Activated CD8-positive, alpha-beta T cell treated with anti-CD3 and anti-CD28 coated beads, Interleukin-2, amount 10 ng/mL, durations not matched to agents 7 days and 5 days (primary cell): ENCODE results near the gene DAB2IP. TPM values are rescaled to one million over a fixed set of nuclear protein-coding genes. Genes with fewer than 3 reads are reported as not detected.

Source experiments
- ATAC-seq: fragments of 150-1000 bp; cut with Tn5 transposase; one replicate; pipeline ENCODE4 v1.10.0; 2021; ENCODE audit warnings: moderate library complexity
- CTCF ChIA-PET: fragments of 350-600 bp; sonication (Branson Sonifier 250); formaldehyde crosslinking; loops from one replicate; lab custom pipeline; 2021; ENCODE audit warnings: antibody characterized with exemption; lab: Charles Lee
- POLR2A ChIA-PET: fragments of 350-600 bp; sonication (Branson Sonifier 250); formaldehyde crosslinking; loops from one replicate; lab custom pipeline; 2021; ENCODE audit warnings: antibody characterized with exemption; lab: Charles Lee
- DNase-seq: peaks from one replicate; pipeline ENCODE4 v3.0.0-alpha.2; 2020
- H3K27ac Mint-ChIP-seq: one replicate; pipeline ENCODE4 v1.8.0; 2021; ENCODE audit warnings: mild to moderate bottlenecking, mixed read lengths
- H3K27me3 Mint-ChIP-seq: one replicate; pipeline ENCODE4 v1.8.0; 2021; ENCODE audit warnings: low read depth, mixed read lengths
- H3K36me3 Mint-ChIP-seq: one replicate; pipeline ENCODE4 v1.8.0; 2021; ENCODE audit warnings: low read depth, mixed read lengths
- H3K4me1 Mint-ChIP-seq: one replicate; pipeline ENCODE4 v1.8.0; 2021; ENCODE audit warnings: low read depth, mixed read lengths
- H3K4me3 Mint-ChIP-seq: one replicate; pipeline ENCODE4 v1.8.0; 2021; ENCODE audit warnings: mild to moderate bottlenecking, mixed read lengths
- H3K9me3 Mint-ChIP-seq: one replicate; pipeline ENCODE4 v1.8.0; 2022; ENCODE audit warnings: mixed read lengths; ENCODE audit not compliant: insufficient read depth
- total RNA-seq, 2 experiments: library from RNA; stranded (reverse); gene quantifications; one replicate each; pipeline ENCODE4 v1.2.3, GENCODE V29; 2021

Gene DAB2IP
- total RNA-seq, 2 experiments from 2014 or later, result 0.08 to 0.13 TPM

DNA sequence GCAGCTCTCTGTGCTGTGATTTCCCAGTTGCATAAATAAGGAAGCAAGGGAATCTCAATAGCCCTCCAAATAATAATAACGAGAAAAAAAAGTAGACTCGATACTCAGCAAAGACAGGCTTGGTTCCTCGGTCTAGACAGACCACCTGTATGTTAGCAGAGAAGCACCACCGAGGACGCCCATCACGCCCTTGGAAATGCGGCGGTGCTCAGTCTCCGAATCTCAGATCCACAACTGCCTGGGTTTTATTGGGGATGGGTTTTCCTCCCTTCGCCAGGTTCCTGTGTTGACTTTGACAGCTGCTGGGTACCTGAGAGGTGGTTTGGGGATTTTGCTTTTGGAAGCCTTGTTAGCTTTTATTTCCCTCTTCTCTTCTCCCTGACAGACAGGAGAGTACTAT, 7.2 kb downstream of the DAB2IP start:
- Mint-ChIP-seq H3K27me3 (peaks cover 37% of the 10 kb centered on the region), H3K36me3 (no peaks in the 10 kb centered on the region), H3K9me3 (no peaks in the 10 kb centered on the region), H3K4me3 (no peak overlapping the region), H3K4me1 (no peaks in the 10 kb centered on the region), H3K27ac (no peak overlapping the region)
- DNase-seq (no peak), ATAC-seq (no peak)
- ChIA-PET CTCF (no interaction called here), POLR2A (no interaction called here)

DNA sequence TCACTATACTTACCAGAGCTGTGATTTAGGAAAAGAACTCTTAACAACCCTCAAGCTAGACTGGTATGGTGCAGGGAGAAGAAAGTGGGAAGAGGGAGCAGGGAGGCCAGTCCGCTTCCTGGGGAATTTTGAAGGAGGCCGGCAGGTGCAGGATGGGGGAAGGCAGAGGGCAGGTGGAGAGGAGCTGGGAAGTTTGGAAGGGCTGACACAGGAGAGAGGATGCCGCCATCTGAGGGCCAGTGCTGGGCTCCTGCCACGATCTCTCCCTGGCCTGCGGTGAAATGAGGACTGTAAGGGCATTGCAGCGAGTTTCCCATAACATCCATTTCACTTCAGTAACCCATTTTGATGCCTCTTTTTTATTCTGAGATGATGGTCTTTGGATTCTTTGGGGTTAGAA, 8.9 kb downstream of the DAB2IP start:
- Mint-ChIP-seq H3K4me1 (no peaks in the 10 kb centered on the region), H3K36me3 (no peaks in the 10 kb centered on the region), H3K9me3 (no peaks in the 10 kb centered on the region), H3K27me3 (peaks cover 25% of the 10 kb centered on the region), H3K27ac (no peak overlapping the region), H3K4me3 (no peak overlapping the region)
- POLR2A ChIA-PET, result interaction anchor here (0.6 kb wide), 1 partner anchor 524 kb away, joined by 3 read pairs; no protein-coding TSS in a partner anchor
- ATAC-seq (no peak), DNase-seq (no peak)
- CTCF ChIA-PET, result interaction anchor here (1.1 to 1.5 kb wide), 2 partner anchors 24 to 114 kb away, joined by 4 read pairs; no protein-coding TSS in a partner anchor

DNA sequence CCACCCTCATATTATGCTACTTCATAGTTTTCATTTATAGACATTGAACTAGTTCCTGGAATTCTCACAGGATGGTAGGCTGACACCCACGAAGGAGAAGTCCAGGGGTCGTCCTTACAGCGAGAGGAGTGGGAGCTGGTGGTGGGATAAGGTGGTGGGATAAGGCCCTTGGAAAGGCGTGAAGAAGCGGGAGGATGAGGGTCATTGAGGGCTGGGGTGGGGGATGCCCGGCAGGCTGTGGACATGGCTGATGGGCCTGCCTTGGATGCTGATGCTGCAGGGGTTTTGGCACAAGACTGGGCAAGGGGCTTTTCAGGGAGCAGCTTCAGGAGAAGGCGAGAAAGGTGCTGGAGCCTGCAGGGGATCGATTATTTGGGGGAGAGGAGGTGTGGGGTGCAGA, 9.4 kb downstream of the DAB2IP start:
- Mint-ChIP-seq H3K4me1 (no peaks in the 10 kb centered on the region), H3K27me3 (peaks cover 26% of the 10 kb centered on the region), H3K4me3 (no peak overlapping the region), H3K36me3 (no peaks in the 10 kb centered on the region), H3K9me3 (no peaks in the 10 kb centered on the region), H3K27ac (no peak overlapping the region)
- ChIA-PET POLR2A (no interaction called here), CTCF (interaction anchor here (1.4 to 1.5 kb wide), 2 partner anchors 20 to 24 kb away, joined by 3 to 4 read pairs; no protein-coding TSS in a partner anchor)
- DNase-seq (no peak), ATAC-seq (no peak)

DNA sequence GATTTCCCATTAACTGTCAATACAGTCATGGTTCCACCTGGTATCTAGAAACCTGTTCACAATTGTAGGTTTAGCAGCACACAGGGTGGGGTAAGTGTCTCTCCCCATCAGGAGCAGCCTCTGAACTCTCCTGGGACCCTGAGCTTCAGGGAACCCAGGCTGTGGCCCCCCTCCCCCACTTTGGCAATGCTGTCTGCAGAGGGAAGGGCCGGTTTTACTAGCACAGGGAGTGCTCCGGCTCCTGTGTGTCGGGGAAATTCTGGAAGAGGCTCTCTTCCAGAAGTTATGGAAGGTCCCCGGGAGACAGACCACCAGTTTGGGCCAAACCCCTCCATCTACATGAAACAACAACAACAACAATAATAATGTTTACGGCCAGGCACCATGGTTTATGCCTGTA, 9.9 kb downstream of the DAB2IP start:
- Mint-ChIP-seq H3K27ac (no peak overlapping the region), H3K4me1 (no peaks in the 10 kb centered on the region), H3K9me3 (no peaks in the 10 kb centered on the region), H3K36me3 (no peaks in the 10 kb centered on the region), H3K27me3 (peaks cover 31% of the 10 kb centered on the region), H3K4me3 (no peak overlapping the region)
- DNase-seq (no peak), ATAC-seq (no peak)
- ChIA-PET POLR2A (no interaction called here), CTCF (interaction anchor here (1.4 to 1.5 kb wide), 2 partner anchors 20 to 23 kb away, joined by 3 to 4 read pairs; no protein-coding TSS in a partner anchor)

DNA sequence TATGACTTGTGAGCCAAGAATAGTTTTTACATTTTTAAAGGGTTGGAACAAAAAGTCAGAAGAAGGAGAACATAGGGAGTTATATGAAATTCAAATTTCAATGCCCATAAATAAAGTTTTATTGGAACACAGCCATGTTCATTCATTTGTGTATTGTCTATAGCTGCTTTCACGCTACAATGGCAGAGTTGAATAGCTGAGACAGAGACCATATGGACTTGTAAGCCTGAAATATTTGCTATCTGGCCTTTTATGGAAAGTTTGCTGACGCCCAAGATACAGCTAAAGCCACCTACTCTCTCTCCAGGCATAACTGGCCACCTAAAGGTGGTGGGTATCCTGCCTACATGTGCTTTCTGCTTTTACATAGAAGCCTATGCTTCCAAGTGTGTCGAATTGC, 10.9 kb downstream of the DAB2IP start:
- Mint-ChIP-seq H3K27ac (no peak overlapping the region), H3K4me3 (no peak overlapping the region), H3K4me1 (no peaks in the 10 kb centered on the region), H3K9me3 (no peaks in the 10 kb centered on the region), H3K27me3 (peaks cover 28% of the 10 kb centered on the region), H3K36me3 (no peaks in the 10 kb centered on the region)
- ChIA-PET POLR2A (no interaction called here), CTCF (interaction anchor here (0.8 kb wide), 1 partner anchor 116 kb away, joined by 3 read pairs; no protein-coding TSS in a partner anchor)
- DNase-seq (no peak), ATAC-seq (no peak)

DNA sequence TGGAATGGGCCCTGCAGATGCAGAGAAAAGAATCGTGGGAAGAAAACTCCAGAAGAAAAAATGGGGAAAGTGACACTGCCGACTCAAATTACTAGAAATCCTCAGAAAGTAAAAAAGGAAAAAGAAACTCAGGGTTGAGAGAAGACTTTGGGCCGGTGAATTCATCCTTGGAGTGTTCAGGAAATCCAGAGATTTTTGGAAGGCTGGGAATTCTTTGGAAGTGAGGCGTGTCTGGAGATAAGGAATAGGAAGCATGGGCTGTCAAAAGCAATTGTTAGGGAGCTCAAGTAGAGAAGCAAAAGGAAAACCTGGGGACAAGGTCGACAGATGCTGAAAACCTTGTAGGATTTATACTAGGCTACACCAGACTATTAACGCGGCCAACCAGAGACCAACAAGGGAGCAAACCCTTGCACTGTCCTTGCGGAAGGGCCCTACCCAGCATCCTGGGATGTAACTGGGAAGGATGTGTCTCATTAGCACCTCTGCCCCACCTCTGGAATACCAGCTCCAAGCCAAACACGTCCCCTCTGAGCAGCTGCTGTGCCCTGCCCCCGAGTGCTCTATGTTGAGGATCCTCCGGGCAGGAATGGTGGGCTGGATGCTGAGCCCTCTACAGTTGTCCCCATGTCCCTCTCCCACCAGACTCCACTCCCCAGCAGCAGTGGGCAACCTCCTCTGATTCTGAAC, 11.6 kb downstream of the DAB2IP start:
- POLR2A ChIA-PET, result no interaction called here
- H3K36me3 Mint-ChIP-seq, result no peaks in the 10 kb centered on the region
- no peaks in the 10 kb centered on the region for H3K4me1 Mint-ChIP-seq
- no peak for ATAC-seq
- no peak overlapping the region for H3K27ac Mint-ChIP-seq
- no peak for DNase-seq
- peaks cover 28% of the 10 kb centered on the region for H3K27me3 Mint-ChIP-seq
- CTCF ChIA-PET, result interaction anchor here (0.8 to 1.3 kb wide), 2 partner anchors 117 kb away, joined by 3 to 4 read pairs; no protein-coding TSS in a partner anchor
- H3K4me3 Mint-ChIP-seq, result no peak overlapping the region
- no peaks in the 10 kb centered on the region for H3K9me3 Mint-ChIP-seq

DNA sequence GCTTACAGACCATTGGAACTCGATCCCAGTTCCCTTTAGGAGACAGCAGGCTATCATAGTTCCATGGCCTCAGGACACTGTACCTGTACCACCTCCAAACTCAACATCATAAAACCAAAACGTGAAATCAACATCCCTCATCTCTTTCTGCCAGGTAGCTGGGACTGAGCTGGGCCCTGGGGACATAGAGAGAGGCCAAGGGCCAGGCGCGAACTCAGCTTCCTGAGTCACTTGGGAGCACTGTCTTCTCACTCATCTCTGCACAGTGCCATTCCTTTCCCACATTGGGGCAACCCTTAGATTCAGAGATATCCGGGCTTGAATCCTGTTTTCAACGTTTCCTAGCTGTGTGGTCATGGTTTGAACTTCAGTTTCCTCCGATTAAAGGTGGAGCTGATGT, 12.2 kb downstream of the DAB2IP start:
- ChIA-PET CTCF (interaction anchor here (1.3 kb wide), 1 partner anchor 117 kb away, joined by 4 read pairs; no protein-coding TSS in a partner anchor), POLR2A (no interaction called here)
- no peaks in the 10 kb centered on the region for H3K4me1 Mint-ChIP-seq
- no peaks in the 10 kb centered on the region for H3K36me3 Mint-ChIP-seq
- no peak overlapping the region for H3K4me3 Mint-ChIP-seq
- ATAC-seq (no peak), DNase-seq (no peak)
- peaks cover 28% of the 10 kb centered on the region for H3K27me3 Mint-ChIP-seq
- H3K27ac Mint-ChIP-seq, result no peak overlapping the region
- H3K9me3 Mint-ChIP-seq, result no peaks in the 10 kb centered on the region

DNA sequence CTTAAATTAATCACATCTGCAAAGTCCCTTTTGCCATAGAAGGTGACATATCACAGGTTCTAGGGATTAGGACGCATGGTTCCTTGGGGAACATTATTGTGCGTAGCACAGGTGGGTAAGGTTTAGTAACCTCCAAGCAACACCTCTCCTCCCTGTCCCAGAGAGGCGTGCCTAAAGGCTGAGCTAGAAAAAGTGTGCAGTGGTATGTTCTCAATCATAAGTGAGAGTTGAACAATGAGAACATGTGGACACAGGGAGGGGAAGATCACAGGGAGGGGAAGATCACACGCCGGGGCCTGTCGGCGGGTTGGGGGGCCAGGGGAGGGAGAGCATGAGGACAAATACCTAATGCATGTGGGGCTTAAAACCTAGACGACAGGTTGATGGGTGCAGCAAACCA, 14.9 kb downstream of the DAB2IP start:
- Mint-ChIP-seq H3K4me3 (no peak overlapping the region), H3K36me3 (no peaks in the 10 kb centered on the region), H3K27me3 (peaks cover 22% of the 10 kb centered on the region), H3K9me3 (no peaks in the 10 kb centered on the region), H3K4me1 (no peaks in the 10 kb centered on the region), H3K27ac (no peak overlapping the region)
- ChIA-PET POLR2A (no interaction called here), CTCF (no interaction called here)
- ATAC-seq (no peak), DNase-seq (no peak)

DNA sequence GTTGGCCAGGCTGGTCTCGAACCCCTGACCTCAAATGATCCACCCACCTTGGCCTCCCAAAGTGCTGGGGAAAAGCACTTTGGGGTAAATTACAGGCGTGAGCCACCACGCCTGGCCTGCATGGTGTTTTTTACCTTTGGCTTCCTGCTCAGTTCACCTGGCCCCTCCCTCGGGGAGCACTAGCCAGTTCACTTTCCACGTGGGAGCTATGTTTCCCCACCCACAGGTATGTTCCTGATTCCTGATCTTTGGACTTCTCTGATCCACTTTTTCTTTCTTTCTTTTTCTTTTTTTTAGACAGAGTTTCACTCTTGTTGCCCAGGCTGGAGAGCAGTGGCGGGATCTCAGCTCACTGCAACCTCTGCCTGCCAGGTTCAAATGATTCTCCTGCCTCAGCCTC, 15.8 kb downstream of the DAB2IP start:
- no peak for ATAC-seq

DNA sequence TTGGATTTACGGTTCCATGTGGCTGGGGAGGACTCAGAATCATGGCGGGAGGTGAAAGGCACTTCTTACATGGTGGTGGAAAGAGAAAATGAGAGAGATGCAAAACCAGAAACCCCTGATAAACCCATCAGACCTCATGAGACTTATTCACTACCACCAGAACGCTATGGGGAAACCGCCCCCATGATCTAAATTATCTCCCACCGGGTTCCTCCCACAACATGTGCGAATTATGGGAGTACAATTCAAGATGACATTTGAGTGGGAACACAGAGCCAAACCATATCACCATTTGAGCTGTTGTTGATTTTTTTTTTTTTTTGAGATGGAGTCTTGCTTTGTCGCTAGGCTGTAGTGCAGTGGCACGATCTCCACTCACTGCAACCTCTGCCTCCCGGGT, 16.5 kb downstream of the DAB2IP start:
- Mint-ChIP-seq H3K4me1 (no peaks in the 10 kb centered on the region), H3K9me3 (no peaks in the 10 kb centered on the region), H3K4me3 (no peak overlapping the region), H3K27ac (no peak overlapping the region), H3K27me3 (peaks cover 17% of the 10 kb centered on the region), H3K36me3 (no peaks in the 10 kb centered on the region)
- DNase-seq (no peak), ATAC-seq (no peak)
- POLR2A ChIA-PET, result no interaction called here
- CTCF ChIA-PET, result no interaction called here

More for the DNA sequence above, 15.8 kb downstream of the DAB2IP start:
- ChIA-PET CTCF (no interaction called here), POLR2A (no interaction called here)
- Mint-ChIP-seq H3K36me3 (no peaks in the 10 kb centered on the region), H3K27me3 (peaks cover 22% of the 10 kb centered on the region), H3K4me3 (no peak overlapping the region), H3K9me3 (no peaks in the 10 kb centered on the region), H3K27ac (no peak overlapping the region), H3K4me1 (no peaks in the 10 kb centered on the region)
- no peak for DNase-seq

DNA sequence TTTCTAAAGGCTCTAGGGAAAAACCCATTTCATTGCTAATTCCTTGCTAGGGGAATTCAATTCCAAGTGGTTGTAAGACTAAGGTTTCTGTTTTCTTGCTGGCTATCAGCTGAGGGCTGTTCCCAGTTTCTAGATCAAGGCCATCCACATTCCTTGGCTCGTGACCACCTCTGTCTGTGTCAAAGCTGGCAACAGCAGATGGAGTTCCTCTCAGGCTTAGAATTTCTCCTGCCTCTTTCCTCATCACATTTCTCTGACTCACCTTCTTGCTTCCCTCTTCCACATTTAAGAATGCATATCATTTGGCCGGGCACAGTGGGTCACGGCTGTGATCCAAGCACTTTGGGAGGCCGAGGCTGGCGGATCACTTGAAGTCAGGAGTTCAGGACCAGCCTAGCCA, 19.0 kb downstream of the DAB2IP start:
- H3K27me3 Mint-ChIP-seq, result peaks cover 11% of the 10 kb centered on the region
- ChIA-PET CTCF (no interaction called here), POLR2A (no interaction called here)

DNA sequence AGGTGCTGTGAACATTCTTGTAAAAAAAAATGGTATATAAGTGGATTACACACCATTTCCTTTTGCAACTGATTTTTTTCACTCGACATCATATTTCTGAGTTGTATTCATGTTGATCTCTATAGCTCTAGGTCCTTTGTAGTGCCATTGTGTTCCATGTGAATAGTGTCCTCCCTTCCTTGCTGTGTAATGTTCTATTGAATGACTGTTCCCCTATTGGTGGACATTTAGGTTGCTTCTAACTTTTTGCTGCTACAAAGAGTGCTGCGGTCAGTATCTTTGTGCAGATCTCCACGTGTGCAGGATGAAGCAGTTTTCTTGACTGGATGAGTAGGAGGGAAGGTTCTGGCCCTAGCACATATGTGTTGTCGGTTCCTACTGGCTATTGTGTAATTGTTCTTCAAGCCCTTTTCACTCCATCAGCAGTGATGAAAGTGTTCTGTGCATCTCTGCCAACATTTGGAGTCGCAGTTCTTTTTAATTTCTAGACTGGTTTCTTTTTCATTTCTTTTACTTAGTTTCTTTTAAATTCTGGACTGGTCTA, 20.2 kb downstream of the DAB2IP start:
- DNase-seq (no peak), ATAC-seq (no peak)
- H3K36me3 Mint-ChIP-seq, result no peaks in the 10 kb centered on the region
- H3K27me3 Mint-ChIP-seq, result peaks cover 4% of the 10 kb centered on the region
- H3K4me3 Mint-ChIP-seq, result no peak overlapping the region
- ChIA-PET POLR2A (no interaction called here), CTCF (interaction anchor here (1.0 kb wide), 1 partner anchor 15 kb away, joined by 3 read pairs; no protein-coding TSS in a partner anchor)
- no peaks in the 10 kb centered on the region for H3K4me1 Mint-ChIP-seq
- no peak overlapping the region for H3K27ac Mint-ChIP-seq
- H3K9me3 Mint-ChIP-seq, result no peaks in the 10 kb centered on the region

More for the DNA sequence above, 19.0 kb downstream of the DAB2IP start:
- no peak for DNase-seq
- Mint-ChIP-seq H3K9me3 (no peaks in the 10 kb centered on the region), H3K4me1 (no peaks in the 10 kb centered on the region), H3K27ac (no peak overlapping the region), H3K36me3 (no peaks in the 10 kb centered on the region), H3K4me3 (no peak overlapping the region)
- ATAC-seq, result no peak
